ENCODE measurements around the gene TNNI2.

GRCh38 chr11:1841511-1842148 is 2.8 kb downstream of the TNNI2 start:
- TF ChIP-seq POLR2AphosphoS5 (IDR thresholded peaks at IDR 0.05; ENCODE audit: low read depth, low read length) (no peak), POLR2A (IDR thresholded peaks at IDR 0.05; ENCODE audit: low read depth, low read length) (no peak)
